Measurements from ENCODE around the gene INPP4B.

Gene INPP4B

DNA sequence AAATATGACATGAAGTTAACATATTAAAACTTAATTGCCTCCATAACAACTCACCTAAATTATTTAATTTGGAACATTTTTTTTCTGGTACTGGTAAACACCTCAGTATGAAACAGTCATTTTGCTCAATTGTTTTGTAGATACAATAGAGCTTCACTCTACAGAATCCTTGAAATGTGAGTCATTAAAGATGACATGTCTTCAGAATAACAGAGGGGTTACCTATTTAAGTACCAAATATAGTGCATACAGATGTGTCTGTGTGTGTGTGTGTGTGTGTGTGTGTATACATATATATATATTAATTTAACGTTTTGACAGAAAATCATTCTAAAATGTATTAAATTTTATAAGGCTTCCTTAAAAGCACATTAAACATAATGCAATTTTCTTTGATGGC, 297.6 kb downstream of the INPP4B start:
- peak; percentile 71 for DNase-seq (ENCODE audit: low read depth)
- TF ChIP-seq, protein P1, sequence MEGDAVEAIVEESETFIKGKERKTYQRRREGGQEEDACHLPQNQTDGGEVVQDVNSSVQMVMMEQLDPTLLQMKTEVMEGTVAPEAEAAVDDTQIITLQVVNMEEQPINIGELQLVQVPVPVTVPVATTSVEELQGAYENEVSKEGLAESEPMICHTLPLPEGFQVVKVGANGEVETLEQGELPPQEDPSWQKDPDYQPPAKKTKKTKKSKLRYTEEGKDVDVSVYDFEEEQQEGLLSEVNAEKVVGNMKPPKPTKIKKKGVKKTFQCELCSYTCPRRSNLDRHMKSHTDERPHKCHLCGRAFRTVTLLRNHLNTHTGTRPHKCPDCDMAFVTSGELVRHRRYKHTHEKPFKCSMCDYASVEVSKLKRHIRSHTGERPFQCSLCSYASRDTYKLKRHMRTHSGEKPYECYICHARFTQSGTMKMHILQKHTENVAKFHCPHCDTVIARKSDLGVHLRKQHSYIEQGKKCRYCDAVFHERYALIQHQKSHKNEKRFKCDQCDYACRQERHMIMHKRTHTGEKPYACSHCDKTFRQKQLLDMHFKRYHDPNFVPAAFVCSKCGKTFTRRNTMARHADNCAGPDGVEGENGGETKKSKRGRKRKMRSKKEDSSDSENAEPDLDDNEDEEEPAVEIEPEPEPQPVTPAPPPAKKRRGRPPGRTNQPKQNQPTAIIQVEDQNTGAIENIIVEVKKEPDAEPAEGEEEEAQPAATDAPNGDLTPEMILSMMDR (IDR thresholded peaks at IDR 0.05; ENCODE audit: insufficient read depth, low read depth, low read length, missing control alignments), result no peak
- H3K4me3 ChIP-seq (ENCODE audit: low read length), result no peak overlapping the region

DNA sequence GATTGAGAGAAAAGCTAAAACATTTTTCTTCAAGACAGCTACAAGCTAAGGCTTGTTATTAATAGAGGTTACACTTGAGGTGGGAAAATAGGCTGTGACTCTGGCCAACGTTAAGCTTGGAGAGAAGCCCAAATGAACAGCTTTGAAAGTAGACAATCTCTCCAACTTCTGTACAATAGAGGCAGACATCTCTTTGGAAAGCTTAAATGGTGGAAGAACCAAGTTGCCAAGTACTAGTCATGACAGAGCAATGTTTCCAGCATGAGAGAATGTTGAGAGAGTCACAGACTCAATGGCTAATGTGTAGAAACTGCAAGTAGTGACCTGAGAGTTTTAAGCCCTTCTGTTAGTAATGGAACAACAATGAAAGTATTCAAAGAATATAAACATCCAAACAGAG, 298.1 kb downstream of the INPP4B start:
- no peak overlapping the region for H3K4me3 ChIP-seq (ENCODE audit: low read length)
- TF ChIP-seq, protein P1 (IDR thresholded peaks at IDR 0.05; ENCODE audit: insufficient read depth, low read depth, low read length, missing control alignments), result no peak
- DNase-seq (ENCODE audit: low read depth), result peak; percentile 91

DNA sequence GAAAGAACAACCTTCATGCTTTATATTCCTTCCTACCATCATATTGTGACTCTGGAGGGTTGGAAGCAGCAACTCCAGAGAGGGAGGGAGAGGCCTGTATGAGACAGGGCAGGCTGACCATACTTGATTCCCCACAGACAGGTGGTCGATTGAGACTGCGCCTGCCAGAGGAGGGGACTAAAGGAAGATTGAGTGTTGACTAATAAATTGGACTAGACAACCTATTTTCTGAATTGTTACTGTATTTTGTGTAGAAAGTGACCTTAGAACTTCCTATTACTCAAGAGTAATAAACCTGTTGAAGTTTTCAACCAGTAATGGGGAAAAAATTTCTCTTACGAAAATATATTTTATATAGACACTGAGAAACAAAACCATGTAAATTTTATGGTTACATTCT, 301.5 kb downstream of the INPP4B start:
- DNase-seq (ENCODE audit: low read depth), result no peak
- H3K4me3 ChIP-seq (ENCODE audit: low read length), result no peak overlapping the region
- TF ChIP-seq, protein P1 (IDR thresholded peaks at IDR 0.05; ENCODE audit: insufficient read depth, low read depth, low read length, missing control alignments), result no peak

DNA sequence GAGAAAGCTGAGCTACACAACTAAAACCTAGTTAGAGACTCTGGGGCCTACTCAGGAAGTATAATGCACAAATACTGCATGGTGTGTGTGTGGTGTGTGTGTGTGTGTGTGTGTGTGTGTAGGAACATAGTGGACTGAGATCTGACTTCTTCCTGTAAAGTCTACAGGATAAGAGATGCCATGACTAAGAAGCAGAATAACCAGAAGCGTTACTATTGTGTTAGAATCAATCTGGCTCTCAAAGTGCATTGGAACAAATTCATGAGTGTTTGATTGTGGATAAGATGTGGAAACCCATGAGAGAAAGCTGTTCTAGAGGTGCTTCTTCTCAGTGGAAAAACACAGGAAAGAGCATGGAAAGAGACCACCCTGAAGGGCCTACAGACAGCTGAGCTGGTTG, 302.1 kb downstream of the INPP4B start:
- TF ChIP-seq, protein P1 (IDR thresholded peaks at IDR 0.05; ENCODE audit: insufficient read depth, low read depth, low read length, missing control alignments), result no peak
- DNase-seq (ENCODE audit: low read depth), result peak; percentile 55
- H3K4me3 ChIP-seq (ENCODE audit: low read length), result no peak overlapping the region

DNA sequence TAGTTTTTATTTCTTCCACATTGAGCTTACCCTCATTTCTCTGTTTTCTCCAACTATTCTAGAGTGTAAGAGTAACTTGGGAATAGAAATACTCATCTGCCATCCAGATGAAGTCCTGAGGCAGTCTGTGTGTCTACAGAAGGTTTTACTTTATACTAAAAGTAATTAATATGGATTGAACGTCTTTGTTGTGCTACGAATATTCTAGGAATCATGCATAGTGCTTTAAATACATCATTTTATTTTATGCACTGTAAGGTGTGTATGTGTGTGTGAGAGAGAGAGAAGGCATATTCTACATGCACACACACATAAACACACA, 305.7 kb downstream of the INPP4B start:
- no peak for DNase-seq (ENCODE audit: low read depth)
- TF ChIP-seq, protein P1 (IDR thresholded peaks at IDR 0.05; ENCODE audit: insufficient read depth, low read depth, low read length, missing control alignments), result no peak
- H3K4me3 ChIP-seq (ENCODE audit: low read length), result no peak overlapping the region

DNA sequence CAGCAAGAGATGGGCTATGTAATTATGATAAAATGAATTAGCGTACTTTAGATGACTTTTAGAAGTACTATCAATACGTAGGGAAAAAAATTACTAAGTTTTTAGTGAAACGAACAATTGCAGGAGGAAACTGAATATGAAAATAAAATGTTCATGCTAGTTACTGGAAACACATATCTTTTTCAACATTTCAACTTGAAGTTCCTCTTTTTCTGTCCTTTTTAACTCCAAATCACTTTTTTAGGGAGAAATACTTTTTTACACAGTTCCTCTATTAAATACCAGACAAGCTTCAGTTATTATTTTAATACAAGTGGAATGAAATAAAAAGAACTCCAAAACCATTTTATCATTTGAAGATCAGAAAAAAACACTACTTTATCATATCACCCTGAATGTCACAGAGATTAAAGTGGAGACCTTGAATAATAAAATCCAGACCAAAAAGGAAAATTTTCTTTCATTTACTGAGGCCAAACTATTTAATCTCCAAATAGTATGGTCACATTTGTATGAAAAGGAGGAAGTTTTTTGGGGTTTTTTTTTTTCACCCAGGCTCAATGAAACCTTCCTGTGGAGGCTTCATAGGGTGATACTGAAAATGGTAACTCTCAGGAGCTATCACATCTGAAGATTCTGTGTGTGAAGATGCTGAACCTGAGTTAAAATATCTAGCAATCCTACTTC, 306.2 kb downstream of the INPP4B start:
- no peak for DNase-seq (ENCODE audit: low read depth)
- TF ChIP-seq, protein P1 (IDR thresholded peaks at IDR 0.05; ENCODE audit: insufficient read depth, low read depth, low read length, missing control alignments), result no peak
- H3K4me3 ChIP-seq (ENCODE audit: low read length), result no peak overlapping the region

DNA sequence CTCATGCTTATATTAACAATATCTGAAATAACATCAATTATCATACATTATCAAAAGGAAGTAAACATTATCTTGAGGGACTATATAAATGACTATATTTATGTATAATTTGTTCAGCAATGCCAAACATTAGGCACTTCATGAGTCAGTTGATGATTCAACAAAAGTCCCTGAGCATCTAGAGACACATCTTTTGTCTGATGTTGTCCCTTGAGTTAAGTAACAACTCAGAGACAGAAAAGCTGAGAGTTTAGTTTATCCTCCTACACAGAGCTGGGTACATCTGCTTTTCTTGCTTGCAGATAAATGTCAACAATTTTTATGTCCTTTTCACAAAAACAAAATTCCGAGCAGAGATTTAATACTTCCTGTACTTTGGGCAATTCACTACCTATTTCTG, 311.1 kb downstream of the INPP4B start:
- TF ChIP-seq, protein P1 (IDR thresholded peaks at IDR 0.05; ENCODE audit: insufficient read depth, low read depth, low read length, missing control alignments), result no peak
- H3K4me3 ChIP-seq (ENCODE audit: low read length), result no peak overlapping the region
- DNase-seq (ENCODE audit: low read depth), result peak; percentile 74
